Body of pancreas (tissue), 4 donors: Measurements from ENCODE around the gene FPR1. TPM values are rescaled to one million over a fixed set of nuclear protein-coding genes. Genes with fewer than 3 reads are reported as not detected.

ENCODE experiments used
- ATAC-seq: fragments of 150-250 bp; one replicate; pipeline ENCODE4 v1.9.1; 2016
- DNase-seq, 4 donors: peaks; one replicate each; pipeline ENCODE4 v3.0.0-alpha.2; 2019
- H3K27ac ChIP-seq, 4 donors: fragments of 200-600 bp; sonication (generic); 1 replicate in 3 of 4; 2 replicates in 1 of 4; pipeline versions ENCODE4 v1.5.1 to v1.6.1; 2016 to 2019; ENCODE audit warnings: mild to moderate bottlenecking in 1 of 4, mixed read lengths in 1 of 4, moderate library complexity in 1 of 4
- H3K27me3 ChIP-seq, 2 donors: fragments of 200-600 bp; sonication (generic); one replicate each; pipeline ENCODE4 v1.6.0; 2016; ENCODE audit warnings: mild to moderate bottlenecking in 1 of 2
- H3K36me3 ChIP-seq, 2 donors: fragments of 200-600 bp; sonication (generic); replicated peaks in 1 of 2; 2 replicates each; pipeline ENCODE4 v1.5.1; 2016; ENCODE audit warnings: low read depth in 2 of 2; ENCODE audit not compliant: insufficient read depth in 1 of 2
- H3K4me1 ChIP-seq: fragments of 200-600 bp; sonication (generic); one replicate; pipeline ENCODE4 v1.6.0; 2016
- H3K4me3 ChIP-seq, 2 donors: fragments of 200-600 bp; sonication (generic); 1 replicate in 1 of 2; 2 replicates in 1 of 2; pipeline ENCODE4 v1.5.1; 2016 to 2019
- H3K9me3 ChIP-seq, 3 donors: fragments of 200-600 bp; sonication (generic); 1 replicate in 2 of 3; 2 replicates in 1 of 3; pipeline ENCODE4 v1.5.1; 2016
- CTCF ChIP-seq, 7 experiments: fragments of 450-650 bp in 4 of 7; fragments of 200-600 bp in 3 of 7; sonication (generic) in 3 of 7; IDR thresholded peaks; one replicate each; pipeline ENCODE4 v1.5.1; 2016 to 2019; ENCODE audit warnings: antibody characterized with exemption in 7 of 7
- POLR2A ChIP-seq, 3 donors: fragments of 450-650 bp; IDR thresholded peaks; one replicate each; pipeline ENCODE4 v1.6.1; 2016; ENCODE audit warnings: antibody characterized with exemption in 3 of 3, mild to moderate bottlenecking in 2 of 3
- WGBS, 2 donors: methylation state at CpG; one replicate each; pipeline ENCODE4 v1.1.5; 2017; 5-methylcytosine and 5-hydroxymethylcytosine counted together
- intact Hi-C: fragments of 100-400 bp; cut with DNase I; formaldehyde crosslinking; loops from one replicate; pipeline ENCODE4 v1.15.1; 2023
- total RNA-seq, 2 donors: library from RNA; depleted of rRNA; stranded (reverse); fragments of >200 nt; gene quantifications; one replicate each; pipeline ENCODE4 v1.1.0, GENCODE V29; 2016

FPR1 gene
- total RNA-seq, 2 donors from 2014 or later = 4.7 TPM; not detected in 1

- no peaks in the 10 kb centered on the region for H3K9me3 ChIP-seq
- DNase-seq = no peak
- intact Hi-C loops = loop anchor here (10.0 kb wide), 1 partner anchor 104 kb away; no protein-coding TSS in a partner anchor
- H3K4me1 ChIP-seq = peaks cover 27% of the 10 kb centered on the region
- TF ChIP-seq CTCF (IDR thresholded peaks at IDR 0.05) (no peak), POLR2A (IDR thresholded peaks at IDR 0.05) (no peak)
- no peak for ATAC-seq
- H3K4me3 ChIP-seq = no peak overlapping the region
- no peak overlapping the region for H3K27ac ChIP-seq
- WGBS, 2 donors = 81 to 94% methylated on average over 5 of the region's 5 CpGs
- no peaks in the 10 kb centered on the region for H3K27me3 ChIP-seq
- H3K36me3 ChIP-seq = no peaks in the 10 kb centered on the region
These were observed 52.5 kb downstream of the FPR1 start for GRCh38 chr19:51699170-51699569.

DNA sequence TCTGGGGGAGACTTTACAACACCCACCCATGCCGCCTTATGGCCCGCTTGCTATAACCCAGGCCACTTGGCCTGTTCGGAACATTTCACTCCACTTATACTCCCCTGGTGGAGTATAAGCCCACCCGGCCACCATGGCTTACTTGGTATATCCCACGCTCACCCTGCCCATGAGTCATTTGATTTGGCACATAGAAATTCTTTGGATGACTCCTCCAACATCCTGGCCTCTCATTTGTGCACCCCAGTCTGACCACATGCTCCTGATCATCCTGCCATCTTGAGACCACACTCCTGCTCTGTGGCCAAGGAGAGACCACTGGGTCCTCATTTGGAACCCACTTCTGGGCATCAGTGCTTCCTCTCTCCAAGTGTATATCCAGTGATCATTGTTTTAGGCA is 53.4 kb downstream of the FPR1 start:
- Histone ChIP-seq H3K4me1 (peaks cover 22% of the 10 kb centered on the region), H3K9me3 (no peaks in the 10 kb centered on the region), H3K36me3 (no peaks in the 10 kb centered on the region), H3K4me3 (no peak overlapping the region), H3K27ac (no peak overlapping the region), H3K27me3 (no peaks in the 10 kb centered on the region)
- TF ChIP-seq CTCF (IDR thresholded peaks at IDR 0.05) = no peak
- 85 to 95% methylated on average over 5 of the region's 5 CpGs for WGBS, 2 donors
- intact Hi-C loops = loop anchor here (10.0 kb wide), 1 partner anchor 103 kb away; no protein-coding TSS in a partner anchor
- ATAC-seq (no peak), DNase-seq (no peak)

GRCh38 chr19:51697169-51697776 is 54.4 kb downstream of the FPR1 start:
- WGBS, 2 donors = 85 to 89% methylated on average over 9 of the region's 9 CpGs
- Histone ChIP-seq H3K27ac (no peak overlapping the region), H3K27me3 (no peaks in the 10 kb centered on the region), H3K36me3 (no peaks in the 10 kb centered on the region), H3K9me3 (no peaks in the 10 kb centered on the region), H3K4me3 (no peak overlapping the region), H3K4me1 (peaks cover 16% of the 10 kb centered on the region)
- DNase-seq (no peak), ATAC-seq (no peak)
- intact Hi-C loops = loop anchor here (10.0 kb wide), 1 partner anchor 102 kb away; no protein-coding TSS in a partner anchor
- TF ChIP-seq POLR2A (IDR thresholded peaks at IDR 0.05) = no peak
- no peak for TF ChIP-seq CTCF (IDR thresholded peaks at IDR 0.05)

DNA sequence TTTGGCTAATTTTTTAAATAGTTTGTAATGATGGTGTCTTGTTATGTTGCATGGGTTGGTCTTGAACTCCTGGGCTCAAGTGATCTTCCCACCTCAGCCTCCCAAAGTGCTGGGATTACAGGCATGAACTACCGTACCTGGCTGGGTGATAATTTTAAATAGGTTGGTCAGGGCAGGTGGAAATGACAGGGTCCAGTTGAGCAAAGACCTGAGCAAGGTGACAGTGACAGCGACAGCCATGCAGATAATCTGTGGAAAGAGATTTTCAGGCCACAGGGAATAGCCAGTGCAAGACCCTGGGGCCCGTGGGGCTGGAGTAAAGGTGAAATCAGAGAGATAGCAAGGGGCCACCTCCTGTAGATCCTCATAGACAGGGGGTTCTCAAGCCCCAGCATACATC is 55.1 kb downstream of the FPR1 start:
- Histone ChIP-seq H3K9me3 (no peaks in the 10 kb centered on the region), H3K27me3 (no peaks in the 10 kb centered on the region), H3K27ac (no peak overlapping the region), H3K4me3 (no peak overlapping the region), H3K4me1 (peaks cover 15% of the 10 kb centered on the region), H3K36me3 (no peaks in the 10 kb centered on the region)
- no peak for TF ChIP-seq POLR2A (IDR thresholded peaks at IDR 0.05)
- ATAC-seq (no peak), DNase-seq (no peak)
- intact Hi-C loops = loop anchor here (10.0 kb wide), 1 partner anchor 102 kb away; no protein-coding TSS in a partner anchor
- 88 to 94% methylated on average over 3 of the region's 3 CpGs for WGBS, 2 donors

Other genes starting within 250 kb of the FPR1 start
- gene SIGLEC6, start 220.2 kb downstream of the FPR1 start, total RNA-seq = under 1 TPM in 1 of 2 donors, not detected in 1; 0.26 TPM
- 1 to 10 TPM; 4.3 to 5.2 TPM for gene ZNF175, start 180.6 kb downstream of the FPR1 start, total RNA-seq
- under 1 TPM in 1 of 2 donors, not detected in 1; 0.52 TPM for gene SIGLEC5, start 121.5 kb downstream of the FPR1 start, total RNA-seq
- gene SIGLEC14, start 105.1 kb downstream of the FPR1 start, total RNA-seq = not detected
- 10 to 100 TPM in 1 of 2 donors, 1 to 10 TPM in 1; 7.9 to 16.3 TPM for gene SPACA6, start 58.5 kb downstream of the FPR1 start, total RNA-seq
- 10 to 100 TPM in 1 of 2 donors, 1 to 10 TPM in 1; 1.8 to 15.8 TPM for gene HAS1, start 27.9 kb downstream of the FPR1 start, total RNA-seq
- under 1 TPM in 1 of 2 donors, not detected in 1; 0.78 TPM for gene FPR2, start 9.3 kb upstream of the FPR1 start, total RNA-seq
- 1 to 10 TPM; 1.6 to 4.9 TPM for gene FPR3, start 43.3 kb upstream of the FPR1 start, total RNA-seq
- 10 to 100 TPM; 11.2 to 16.5 TPM for gene ZNF577, start 136.1 kb upstream of the FPR1 start, total RNA-seq
- gene ZNF649, start 153.1 kb upstream of the FPR1 start, total RNA-seq = 1 to 10 TPM; 4.0 to 5.7 TPM
- gene ZNF613, start 175.6 kb upstream of the FPR1 start, total RNA-seq = 10 to 100 TPM in 1 of 2 donors, 1 to 10 TPM in 1; 2.3 to 10.5 TPM
- gene ZNF350, start 235.0 kb upstream of the FPR1 start, total RNA-seq = 1 to 10 TPM; 3.1 to 5.9 TPM